ENCODE measurements around the gene ASPN. TPM values are rescaled to one million over a fixed set of nuclear protein-coding genes. Genes with fewer than 3 reads are reported as not detected.

Gene ASPN
- total and polyA plus RNA-seq, 2 donors (not counting 3 experiments of a cell fraction or from before 2014, with no cell fraction given), result not detected

GRCh38 chr9:92422611-92423338, 59.5 kb downstream of the ASPN start:
- Histone ChIP-seq H3K27ac (ENCODE audit: insufficient read depth, low read depth, low read length) (no peak overlapping the region), H2AFZ (ENCODE audit: low read depth, low read length) (no peak overlapping the region), H3K9ac (replicated peaks; ENCODE audit: extremely low read depth, insufficient read depth, low read length) (no peak overlapping the region), H3K9me1 (replicated peaks; ENCODE audit: control insufficient read depth, extremely low read depth, insufficient read depth, low read length) (no peaks in the 10 kb centered on the region), H4K20me1 (replicated peaks; ENCODE audit: control insufficient read depth, extremely low read depth, insufficient read depth, low read length) (no peaks in the 10 kb centered on the region), H3K4me3 (replicated peaks in 1 of 3; ENCODE audit: insufficient read depth in 1 of 3, low read depth in 1 of 3, low read length in 3 of 3) (no peak overlapping the region), H3K27me3 (ENCODE audit: control insufficient read depth in 2 of 2, insufficient read depth in 2 of 2, low read length in 2 of 2) (no peaks in the 10 kb centered on the region), H3K79me2 (ENCODE audit: control insufficient read depth, insufficient read depth, low read length) (no peaks in the 10 kb centered on the region), H3K9me3 (replicated peaks; ENCODE audit: control insufficient read depth, insufficient read depth, low read length) (no peaks in the 10 kb centered on the region), H3K4me2 (ENCODE audit: insufficient read depth, low read length) (no peak overlapping the region), H3K4me1 (ENCODE audit: control insufficient read depth, extremely low read depth, insufficient read depth, low read length) (no peaks in the 10 kb centered on the region), H3K36me3 (ENCODE audit: control insufficient read depth in 2 of 2, extremely low read depth in 1 of 2, insufficient read depth in 2 of 2, low read length in 2 of 2) (no peaks in the 10 kb centered on the region)
- no TSS peak for BruUV-seq (replicated peaks)
- ChIA-PET POLR2A (no interaction called here), CTCF (interaction anchor here (1.2 to 1.3 kb wide), 2 partner anchors 8 to 17 kb away, joined by 3 read pairs; no protein-coding TSS in a partner anchor)
- intact Hi-C loops (cut with micrococcal nuclease) (no loop called here), dilution Hi-C loops (cut with MboI; ENCODE audit: extremely low pct_ligation_motif_present, low sequenced_read_pairs) (no loop called here)
- FAIRE-seq, result no peak
- DNase-seq (ENCODE audit: low read depth, low spot score), result no peak
- TF ChIP-seq JUN (IDR thresholded peaks at IDR 0.05; ENCODE audit: borderline replicate concordance, insufficient read depth, insufficient read length, low read depth) (no peak), MAX (IDR thresholded peaks at IDR 0.05; ENCODE audit: insufficient read depth, insufficient read length) (no peak), GATA2 (IDR thresholded peaks at IDR 0.05; ENCODE audit: insufficient read depth, insufficient read length, low read depth, low read length) (no peak), FOS (IDR thresholded peaks at IDR 0.05; ENCODE audit: borderline replicate concordance, insufficient read depth, low read length) (no peak), CTCF (IDR thresholded peaks at IDR 0.05; ENCODE audit: extremely low read depth in 1 of 2, insufficient read depth in 1 of 2, low read depth in 1 of 2, low read length in 2 of 2) (no peak), MYC (IDR thresholded peaks at IDR 0.05; ENCODE audit: low read depth, low read length) (no peak), POLR2A (IDR thresholded peaks at IDR 0.05; ENCODE audit: low read depth, low read length) (no peak), EZH2 (IDR thresholded peaks at IDR 0.05; ENCODE audit: borderline replicate concordance, low read depth, low read length, severe bottlenecking) (no peak), POLR2AphosphoS5 (IDR thresholded peaks at IDR 0.05; ENCODE audit: insufficient read depth, low read depth, low read length) (no peak)

All from endothelial cell of umbilical vein (primary cell).